Measurements from ENCODE around the gene COL12A1.
A peak's percentile ranks its signal among the peaks of the same experiment; 100 is the strongest.

Gene COL12A1

DNA sequence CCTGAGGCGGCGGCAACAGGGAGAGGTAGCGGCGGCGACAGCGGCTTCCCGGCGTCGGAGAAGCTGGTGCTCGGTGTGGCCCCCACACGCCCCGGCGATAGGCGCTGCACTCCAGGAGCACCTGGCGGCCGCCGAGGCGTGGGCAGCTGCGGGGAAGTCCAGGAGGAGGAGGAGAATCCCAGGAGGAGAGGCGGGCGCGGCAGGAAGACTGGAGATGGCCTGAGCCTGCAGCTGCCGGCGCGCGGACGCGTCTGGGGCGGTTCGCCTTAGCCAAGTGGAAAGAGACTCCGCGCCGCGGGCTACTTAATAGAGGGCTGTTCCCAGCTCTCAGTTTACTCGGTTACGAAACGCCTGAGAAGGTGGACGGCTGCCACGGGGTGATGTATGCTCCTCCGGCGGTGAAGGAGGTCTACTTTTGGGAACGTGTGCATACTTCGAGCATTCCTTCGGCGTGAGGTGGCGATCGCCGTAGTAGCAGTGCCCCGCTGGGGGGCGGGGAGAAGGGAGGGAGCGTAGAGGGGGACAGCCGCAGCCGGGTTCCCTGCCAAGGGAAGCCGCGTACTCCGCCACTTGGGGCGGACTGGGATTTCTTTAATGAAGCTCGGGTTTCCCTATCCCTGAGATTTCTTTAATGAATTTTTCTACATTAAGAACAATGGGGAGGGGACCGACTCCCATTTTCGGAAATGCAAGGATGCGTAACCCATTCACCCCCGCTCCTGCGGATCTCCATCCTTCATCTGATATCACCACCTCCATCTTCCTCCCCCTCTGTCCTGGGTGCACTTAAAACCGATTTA is at the start of gene COL12A1:
TSS of gene COL12A1 (minus strand) at position 278 of the 800 bp plus-strand sequence. CDS start 3,261 bp downstream, outside the sequence.
- DNase-seq (ENCODE audit: low spot score), result no peak

DNA sequence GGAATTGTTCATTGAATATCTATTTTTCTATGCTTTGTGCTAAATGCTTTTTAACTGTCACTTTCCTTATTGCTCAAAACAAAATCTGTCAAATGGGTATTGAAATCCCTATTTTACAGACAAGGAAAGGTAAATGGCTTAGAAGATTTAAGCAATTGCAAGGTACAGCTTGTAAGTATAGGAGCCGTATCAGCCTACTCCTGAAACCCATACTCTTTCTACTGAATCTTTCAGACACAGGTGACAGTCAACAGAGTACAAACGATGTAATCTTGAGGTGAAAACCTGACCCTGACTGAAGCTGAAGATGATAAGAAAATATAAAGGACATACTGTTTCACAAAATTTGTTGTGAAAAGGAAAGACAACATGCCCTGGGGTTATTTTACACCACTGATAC is 44.7 kb upstream of the COL12A1 start:
- no peak for DNase-seq (ENCODE audit: low spot score)

DNA sequence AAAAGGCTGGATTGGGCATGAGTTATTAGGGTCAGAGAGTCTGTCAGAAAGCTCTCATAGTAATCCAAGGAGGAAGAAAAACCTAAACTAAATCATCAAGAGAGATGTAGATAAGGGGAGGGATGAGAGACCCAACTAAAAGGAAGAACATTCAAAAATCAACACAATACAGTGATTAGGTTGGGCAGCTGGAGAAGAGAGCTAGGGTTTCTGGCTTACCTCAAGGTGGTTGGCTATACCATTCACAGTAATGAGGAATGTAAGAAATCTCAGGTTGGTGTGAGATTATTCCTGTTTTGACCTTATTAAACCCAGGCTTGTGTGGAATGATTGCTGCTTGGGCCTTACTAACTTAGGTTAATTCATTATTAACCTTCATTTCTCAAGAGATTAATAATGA is 44.0 kb upstream of the COL12A1 start:
- DNase-seq (ENCODE audit: low spot score), result no peak

DNA sequence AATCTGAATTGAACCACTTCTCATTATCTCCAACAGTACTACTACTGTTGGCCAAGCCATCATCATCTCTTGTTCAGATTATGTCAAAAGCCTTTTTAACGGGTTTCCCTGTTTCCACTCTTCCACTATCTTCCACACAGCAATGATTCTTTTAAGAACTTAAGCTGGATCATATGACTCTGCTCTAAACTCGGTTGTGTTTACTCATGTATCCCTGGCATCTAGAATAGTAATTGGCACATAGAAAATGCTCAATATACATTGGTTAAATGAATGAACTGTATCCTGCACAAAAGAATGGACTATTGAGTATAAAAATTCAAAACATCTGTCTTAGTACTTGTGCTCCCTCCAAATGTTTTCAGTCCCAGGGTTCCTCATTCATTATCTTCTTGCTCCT is 40.5 kb upstream of the COL12A1 start:
- DNase-seq (ENCODE audit: low spot score), result no peak

DNA sequence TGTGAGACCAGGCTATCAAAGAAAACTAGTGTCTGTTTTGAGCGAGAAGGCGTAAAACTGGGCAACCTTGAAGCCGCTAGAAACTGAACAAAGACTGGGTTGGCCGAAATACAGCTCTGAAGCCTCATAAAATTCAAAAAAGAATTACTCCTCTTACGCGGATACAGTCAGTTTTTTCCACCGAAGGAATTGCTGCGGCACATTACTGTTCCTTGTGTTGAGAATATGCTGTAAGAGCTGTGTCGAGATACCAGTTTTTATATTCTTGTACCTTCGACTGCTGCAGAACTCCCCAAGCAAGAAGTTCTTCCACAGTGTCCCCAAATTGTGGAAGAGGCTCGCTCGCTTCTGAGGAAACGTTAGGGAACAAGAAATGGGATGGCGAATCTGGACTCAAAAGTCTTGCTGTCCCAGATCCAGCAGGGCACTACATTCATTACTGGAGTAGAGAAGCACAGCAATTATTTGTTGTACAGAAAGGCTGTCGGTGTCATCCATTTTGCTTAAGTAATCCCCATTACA is 38.3 kb upstream of the COL12A1 start:
- DNase-seq (ENCODE audit: low spot score), result no peak

DNA sequence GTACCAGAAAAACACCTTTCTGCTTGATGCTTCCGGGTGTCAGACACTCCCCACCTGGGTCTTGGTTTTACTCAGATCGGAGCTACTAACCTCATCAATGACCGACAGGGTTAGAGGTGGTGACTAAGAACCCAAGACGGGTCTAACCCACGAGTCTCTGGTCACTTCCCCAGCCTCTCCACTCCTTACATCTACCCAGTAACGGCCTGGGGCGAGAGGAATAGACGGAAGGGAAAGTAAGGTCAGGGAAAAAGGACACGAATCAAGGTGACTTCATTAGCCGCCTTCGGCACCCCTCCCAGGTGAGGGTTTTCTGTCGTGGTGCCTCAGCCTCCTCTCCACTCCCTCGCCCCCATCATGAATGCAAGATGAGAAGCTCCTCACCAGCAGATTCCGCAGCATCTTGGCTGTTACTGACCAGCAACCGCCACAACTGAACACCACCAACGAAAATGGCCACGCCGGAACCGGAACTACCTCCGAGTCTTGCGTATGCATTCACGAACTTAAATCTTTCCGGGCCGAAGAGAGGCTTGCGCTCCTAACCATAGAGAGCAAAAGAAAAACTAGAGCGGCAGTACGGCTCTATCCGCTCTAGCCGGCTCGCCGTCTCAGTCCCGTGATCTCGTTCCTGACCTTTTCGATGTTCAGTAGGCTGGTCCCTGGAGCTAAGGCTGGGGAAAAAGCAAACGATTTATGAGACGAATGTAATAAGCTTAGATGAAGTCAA is 37.6 kb upstream of the COL12A1 start, which contains the start of gene COX7A2:
TSS of gene COX7A2 (minus strand) at position 469 of the 730 bp plus-strand sequence. CDS start at position 402, 67 bp downstream.
- peak; percentile 90 for DNase-seq (ENCODE audit: low spot score)

DNA sequence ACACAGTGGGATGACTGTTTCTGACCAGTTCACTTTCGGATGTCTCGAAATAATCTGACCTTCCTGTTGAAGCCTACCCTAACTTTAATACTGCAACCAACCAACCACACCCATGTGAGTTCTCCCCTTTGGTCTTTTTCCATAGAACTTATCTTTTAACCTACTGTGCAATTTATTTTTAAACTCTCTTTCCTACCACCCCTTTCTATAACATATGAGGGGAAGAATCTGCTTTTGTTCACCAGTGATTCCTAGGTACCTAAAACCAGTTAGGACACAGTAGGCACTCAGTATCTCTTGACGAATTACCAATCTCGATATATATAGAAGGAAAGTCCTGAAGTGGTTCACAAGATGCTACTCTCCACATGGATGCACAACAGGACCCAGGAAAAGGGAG is 30.8 kb upstream of the COL12A1 start:
- no peak for DNase-seq (ENCODE audit: low spot score)

DNA sequence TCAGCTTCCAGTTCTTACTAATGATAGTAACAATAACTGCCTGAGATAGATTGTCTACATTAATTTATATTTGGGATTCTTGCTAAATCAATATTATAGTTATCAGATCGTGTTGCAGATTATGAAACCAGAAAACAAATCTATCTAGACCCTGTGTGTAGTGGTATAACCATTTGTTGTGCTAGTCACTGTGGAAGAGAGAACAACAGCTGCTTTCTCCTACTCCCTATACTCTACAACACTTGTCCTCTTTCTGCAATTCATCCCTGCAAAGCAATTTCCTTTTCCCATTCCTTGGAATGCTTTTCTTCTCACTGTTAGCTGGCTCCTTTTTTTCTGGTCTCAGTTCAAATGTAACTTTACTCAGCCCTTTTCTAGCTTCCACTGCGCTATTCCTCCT is 29.4 kb upstream of the COL12A1 start:
- no peak for DNase-seq (ENCODE audit: low spot score)

DNA sequence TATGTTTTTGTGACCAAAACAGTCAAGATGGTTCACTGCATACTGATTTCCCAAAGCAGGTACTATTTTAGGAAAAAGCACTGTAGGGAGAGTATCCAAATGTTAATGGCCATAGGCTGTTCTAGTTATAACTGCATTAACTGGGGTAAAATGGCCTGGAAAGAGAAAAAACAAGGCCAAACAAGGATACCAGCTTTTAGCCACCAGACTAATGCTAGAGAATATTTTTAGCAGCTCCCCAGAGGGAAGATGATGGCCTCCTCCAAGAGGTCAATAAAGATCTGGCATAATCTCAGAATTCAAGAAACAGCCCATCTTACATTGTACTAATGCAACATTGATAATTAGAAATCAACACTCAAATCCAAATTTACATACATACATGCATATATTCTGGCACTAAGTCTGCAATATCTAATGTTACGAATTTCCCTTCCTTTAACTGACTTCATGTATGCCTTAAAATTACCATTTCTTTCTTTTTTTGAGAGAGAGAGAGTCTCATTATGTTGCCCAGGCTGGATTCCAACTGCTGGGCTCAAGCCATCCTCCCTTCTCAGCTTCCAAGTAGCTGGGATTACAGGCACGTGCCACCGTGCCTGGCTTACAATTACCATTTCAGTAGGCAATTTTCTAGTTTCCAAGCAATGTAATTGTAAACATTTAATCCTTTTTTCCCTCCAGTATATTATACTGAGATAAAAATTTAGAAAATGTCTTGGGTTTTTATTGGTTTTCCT is 28.4 kb upstream of the COL12A1 start:
- DNase-seq (ENCODE audit: low spot score), result no peak

DNA sequence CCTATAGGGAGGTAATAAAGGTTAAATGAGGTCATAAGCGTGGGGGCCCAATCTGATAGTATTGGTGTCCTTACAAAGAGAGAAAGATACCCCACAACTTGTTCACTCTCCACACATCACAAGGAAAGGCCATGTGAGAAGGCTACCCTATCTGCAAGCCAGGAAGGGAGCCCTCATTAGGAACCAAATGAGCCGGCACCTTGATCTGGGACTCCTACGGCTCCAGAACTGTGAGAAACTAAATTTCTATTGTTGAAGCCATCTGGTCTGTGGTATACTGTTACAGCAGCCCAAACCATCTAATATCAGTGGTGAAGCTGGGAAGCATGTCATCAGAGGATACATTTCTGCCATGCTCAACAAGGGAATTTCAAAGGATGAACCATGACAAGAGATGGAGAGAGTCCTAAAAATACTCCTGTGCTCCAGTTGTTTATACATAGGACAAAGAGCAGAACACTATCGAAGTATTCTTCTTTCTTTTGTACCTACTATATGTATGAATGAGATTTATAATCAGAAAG is 27.3 kb upstream of the COL12A1 start:
- no peak for DNase-seq (ENCODE audit: low spot score)

DNA sequence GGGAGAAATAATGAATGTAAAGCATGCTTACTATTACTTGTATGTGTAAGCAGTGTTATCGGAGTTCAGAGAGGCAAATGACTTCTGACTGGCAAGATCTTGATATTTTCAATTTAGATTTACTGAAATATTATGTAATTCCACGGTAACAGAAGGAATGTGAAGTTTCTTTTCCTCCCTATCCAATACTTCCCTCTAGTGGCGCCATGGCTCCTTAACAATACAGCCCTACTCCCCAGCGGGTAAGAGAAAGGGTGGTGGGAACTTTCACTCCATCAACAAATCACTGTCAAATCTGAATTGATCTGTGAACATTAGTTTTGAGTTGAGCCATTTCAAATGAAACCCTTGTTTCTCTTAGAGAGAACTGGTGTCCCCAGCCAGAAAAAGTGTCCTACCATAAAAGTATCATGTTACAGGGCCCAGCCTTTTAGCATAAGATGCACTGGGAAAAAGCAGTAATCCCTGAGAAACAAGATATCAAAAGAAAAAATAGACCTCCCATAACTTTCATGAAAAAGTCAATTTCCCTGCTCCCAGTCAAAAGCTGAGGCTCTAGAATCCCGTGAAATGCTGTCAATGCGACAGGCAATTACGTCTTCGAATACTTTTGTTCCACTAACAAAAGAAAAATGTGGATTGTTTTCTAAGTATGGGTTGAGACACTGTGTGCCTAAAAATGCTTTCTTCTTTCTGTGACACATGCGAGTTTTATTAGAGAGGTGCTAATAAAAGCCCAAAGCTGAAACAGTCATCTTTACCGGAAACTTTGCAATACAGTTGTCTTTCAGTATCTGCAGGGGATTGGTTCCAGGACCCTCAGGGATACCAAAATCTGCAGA is 24.9 kb upstream of the COL12A1 start:
- no peak for DNase-seq (ENCODE audit: low spot score)

DNA sequence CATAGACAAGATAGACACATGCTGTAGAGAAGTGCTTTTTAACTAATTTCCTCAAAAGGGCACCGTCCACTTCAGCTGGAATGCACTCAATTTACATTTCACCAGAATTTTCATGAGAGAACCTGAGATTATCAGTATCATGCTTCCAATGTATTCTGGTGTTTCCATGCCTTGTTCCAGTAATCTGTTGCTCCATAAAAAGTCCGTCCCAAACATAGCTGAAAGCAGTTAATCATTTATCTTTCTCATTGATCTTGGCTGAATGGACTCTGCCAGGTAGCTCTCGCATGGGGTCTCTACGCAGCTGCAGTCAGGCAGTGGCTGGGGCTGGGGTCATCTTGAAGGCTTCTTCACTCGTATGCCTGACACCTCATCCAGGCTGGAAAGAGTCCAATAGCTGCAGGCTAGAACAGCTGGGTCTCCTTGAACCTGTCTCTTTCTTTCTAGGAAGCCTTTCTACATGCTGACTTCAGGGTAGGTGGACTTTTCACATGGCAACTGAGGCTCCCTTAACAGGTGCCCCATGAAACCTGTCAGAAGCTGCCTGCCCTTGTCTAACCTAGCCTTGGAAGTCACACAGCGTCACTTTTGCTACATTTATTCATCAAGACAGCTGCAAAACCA is 18.6 kb upstream of the COL12A1 start:
- no peak for DNase-seq (ENCODE audit: low spot score)

DNA sequence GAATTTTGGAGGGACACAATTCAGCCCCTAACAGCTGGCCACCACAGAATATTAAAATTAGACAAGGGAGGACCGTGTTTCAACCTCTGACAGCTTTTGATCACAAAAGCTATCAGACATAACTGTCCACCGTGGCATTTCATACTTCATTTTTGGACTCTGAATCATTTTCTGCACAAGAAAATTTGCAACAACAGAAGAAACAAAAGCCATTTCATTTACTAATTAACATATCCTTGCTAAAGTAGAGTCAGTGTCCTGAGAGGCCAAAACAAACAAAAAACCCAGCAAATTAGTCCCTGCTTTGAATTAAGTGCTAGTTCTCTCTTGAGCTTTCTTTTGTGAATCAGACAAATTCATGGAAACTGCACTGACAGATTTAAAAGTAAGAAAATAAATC is 17.6 kb upstream of the COL12A1 start:
- no peak for DNase-seq (ENCODE audit: low spot score)

DNA sequence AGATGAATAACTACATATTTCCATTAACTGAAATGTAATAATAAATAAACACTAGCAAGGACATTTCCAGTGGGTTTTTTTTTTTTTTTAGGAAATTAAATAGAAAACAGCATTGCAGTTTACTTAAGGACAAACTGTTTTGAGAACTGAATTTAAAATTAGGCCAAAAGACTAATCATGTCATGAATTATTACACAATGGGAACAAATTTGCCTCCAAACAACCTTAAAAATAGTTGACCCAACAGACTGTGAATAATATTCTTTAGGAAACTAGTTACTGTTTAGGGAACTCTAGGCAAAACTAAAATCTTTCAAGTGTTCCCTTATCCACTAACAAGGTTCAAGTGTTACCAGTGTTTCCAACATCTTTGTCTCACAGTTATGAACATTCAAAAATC is 16.4 kb upstream of the COL12A1 start:
- no peak for DNase-seq (ENCODE audit: low spot score)

DNA sequence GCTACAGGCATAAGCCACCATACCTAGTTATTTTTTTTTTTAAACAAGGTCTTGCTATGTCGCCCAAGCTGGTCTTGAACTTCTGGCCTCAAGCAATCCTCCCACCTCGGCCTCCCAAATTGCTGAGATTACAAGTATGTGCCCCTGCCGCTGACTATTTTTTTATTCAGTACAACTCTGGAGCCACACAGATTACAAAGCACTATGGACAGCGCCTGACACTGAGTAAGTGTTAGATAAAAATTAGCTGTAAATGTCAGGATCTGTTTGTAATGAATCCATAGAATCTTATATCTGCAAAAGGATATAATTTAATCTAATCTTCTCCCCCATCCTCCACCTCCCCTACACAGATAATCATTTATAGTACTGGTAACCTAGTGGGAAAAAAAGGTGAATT is 15.3 kb upstream of the COL12A1 start:
- DNase-seq (ENCODE audit: low spot score), result no peak

DNA sequence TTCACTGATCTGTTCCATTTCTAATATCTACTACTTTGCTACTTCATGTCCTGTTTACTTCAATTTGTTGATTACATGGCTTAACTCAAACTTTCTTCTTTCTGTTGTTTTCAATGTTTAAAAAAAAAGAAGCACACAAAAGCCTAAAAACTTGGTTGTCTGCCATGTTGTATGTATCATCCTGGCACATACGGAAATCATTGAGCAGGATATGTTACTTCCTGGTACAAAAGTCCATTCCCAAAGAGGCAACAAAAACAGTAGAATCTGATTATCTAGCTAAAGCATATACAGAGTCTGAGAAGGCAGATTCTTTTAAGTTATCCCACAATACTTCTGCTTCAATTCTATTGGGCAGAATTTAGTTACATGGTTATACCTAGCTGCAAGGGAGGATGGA is 14.5 kb upstream of the COL12A1 start:
- DNase-seq (ENCODE audit: low spot score), result no peak

DNA sequence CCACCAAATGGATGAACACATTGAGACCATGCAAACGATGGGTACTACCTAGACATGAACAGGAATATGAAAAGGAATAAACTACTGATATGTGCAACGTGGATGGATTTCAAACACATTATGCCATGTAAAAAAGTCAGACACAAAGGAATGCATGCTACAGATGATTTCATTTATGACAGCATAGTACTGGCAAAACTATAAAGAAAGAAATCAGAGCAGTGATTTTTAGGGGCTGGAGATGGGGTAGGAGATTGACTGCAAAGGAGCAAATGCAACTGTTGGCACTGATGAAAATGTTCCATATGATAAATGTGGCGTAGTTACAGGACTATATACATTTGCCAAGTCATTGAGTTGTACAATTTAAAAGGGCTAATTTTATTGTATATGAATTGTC is 13.4 kb upstream of the COL12A1 start:
- DNase-seq (ENCODE audit: low spot score), result no peak

DNA sequence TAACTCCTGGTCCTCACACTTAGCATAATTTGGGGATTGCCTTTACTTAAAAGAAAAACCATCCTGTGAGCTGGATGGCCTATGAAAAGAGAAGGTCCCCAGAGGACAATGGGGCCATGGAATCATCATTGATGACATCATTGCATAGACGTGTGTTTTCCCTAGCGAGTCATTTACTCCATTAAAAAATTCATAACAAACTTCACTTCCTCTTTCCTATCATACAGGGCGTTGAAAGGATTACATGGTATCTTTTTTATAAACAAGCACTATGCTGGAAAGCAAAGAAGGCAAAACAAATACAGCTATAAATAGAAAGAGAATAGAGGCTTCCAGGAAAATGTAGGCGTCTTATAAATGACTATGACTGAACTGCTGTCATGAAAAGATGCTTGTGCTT is 11.3 kb upstream of the COL12A1 start:
- DNase-seq (ENCODE audit: low spot score), result no peak

DNA sequence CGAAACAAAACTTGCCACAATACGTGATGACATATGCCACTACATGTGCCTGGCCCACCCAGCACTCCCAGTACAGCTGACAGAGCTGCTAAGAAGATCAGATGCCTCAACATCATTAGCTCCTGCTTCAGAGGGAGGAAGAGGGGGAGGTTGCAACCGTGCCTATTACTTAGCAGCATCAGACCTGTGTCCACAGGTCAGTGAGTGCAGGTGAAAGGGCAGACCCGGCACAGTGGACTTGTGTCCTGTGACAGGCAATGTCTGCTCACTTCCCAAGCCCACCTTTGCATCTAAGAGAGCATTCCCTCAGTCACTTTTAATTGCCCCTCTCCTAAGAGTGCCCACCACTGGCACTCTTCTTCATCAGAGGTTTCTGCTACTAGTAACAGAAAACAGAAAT is 9.4 kb upstream of the COL12A1 start:
- no peak for DNase-seq (ENCODE audit: low spot score)

DNA sequence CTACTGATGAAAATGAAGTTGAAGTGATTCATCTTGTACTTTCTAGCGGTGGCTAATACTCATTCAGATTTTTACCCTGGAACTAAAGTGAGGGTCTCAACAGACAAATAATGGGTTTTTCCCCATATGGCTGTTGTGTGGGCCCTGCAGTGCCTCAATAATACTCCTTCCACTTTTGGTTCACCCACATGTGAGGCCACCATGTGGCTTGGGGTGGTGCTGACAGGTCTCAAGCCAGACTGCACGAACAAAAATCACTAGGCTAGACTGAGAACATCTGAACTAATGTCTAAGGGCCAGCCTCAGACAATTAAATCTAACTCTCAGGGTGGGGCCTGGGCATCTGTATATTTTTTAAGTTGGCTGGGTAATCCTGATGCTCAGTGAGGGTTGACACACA is 7.9 kb upstream of the COL12A1 start:
- DNase-seq (ENCODE audit: low spot score), result no peak

DNA sequence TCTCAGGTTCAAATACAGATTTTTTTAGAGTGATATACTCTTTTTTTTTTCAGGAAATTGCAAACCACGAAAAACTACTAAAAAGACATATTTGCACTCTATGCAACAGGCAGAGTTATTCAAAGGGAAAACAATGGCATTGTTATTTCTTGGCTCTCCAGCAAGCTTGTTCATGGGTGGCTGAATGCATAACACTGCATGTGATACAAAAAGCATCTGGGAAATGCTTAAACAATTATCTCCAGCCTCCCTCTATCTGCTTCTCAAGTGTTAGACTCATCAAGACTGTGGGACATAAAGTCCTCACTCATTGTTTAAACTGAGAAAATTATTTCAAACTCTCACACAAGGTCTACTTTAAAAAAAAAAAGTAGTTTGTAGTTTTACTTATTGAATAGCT is 7.3 kb upstream of the COL12A1 start:
- no peak for DNase-seq (ENCODE audit: low spot score)

All from CD4-positive, alpha-beta T cell treated with Interleukin-6 at 100 ng/mL for 8 hours (primary cell).